HepG2 (cell line): ENCODE data around the gene SELENOW. TPM values are rescaled to one million over a fixed set of nuclear protein-coding genes. Genes with fewer than 3 reads are reported as not detected.

Source experiments
- ATAC-seq: fragments of 200-7000 bp; cut with Tn5 transposase; 3 replicates; pipeline ENCODE4 v1.9.1; 2020; ENCODE audit warnings: mild to moderate bottlenecking, moderate library complexity
- BruUV-seq: library from RNA; stranded (reverse); fragments of 400-500 nt; replicated peaks from 2 replicates; lab custom pipeline; 2021; lab: Mats Ljungman, UMichigan
- CTCF ChIA-PET: fragments of 300-600 bp; formaldehyde crosslinking; extraction: SDS; loops from one replicate; lab custom pipeline; 2021; ENCODE audit warnings: low total read pairs, inconsistent platforms, low intra/inter-chr PET ratio; lab: Yijun Ruan, JAX
- POLR2A ChIA-PET: fragments of 350-600 bp; sonication (Branson Sonifier 250); formaldehyde crosslinking; loops from one replicate; lab custom pipeline; 2020; ENCODE audit warnings: antibody characterized with exemption, inconsistent platforms; lab: Yijun Ruan, JAX
- DNase-seq: peaks from one replicate; pipeline ENCODE4 v3.0.0-alpha.2; 2015; ENCODE audit warnings: low spot score
- FAIRE-seq: peaks from 3 replicates; lab custom pipeline; 2011; peaks lifted over from hg19 to GRCh38; lab: Jason Lieb, UNC
- H2AFZ ChIP-seq: one replicate; pipeline ENCODE4 v1.6.1; 2011; ENCODE audit warnings: low read length, inconsistent platforms
- H3K27ac ChIP-seq: fragments of 300-600 bp; 3 replicates; pipeline ENCODE4 v1.8.0; 2011; ENCODE audit warnings: mixed run types, mild to moderate bottlenecking, mixed read lengths, low read length, inconsistent platforms; ENCODE audit not compliant: insufficient read depth; ENCODE audit errors: extremely low read length
- H3K27me3 ChIP-seq, 2 experiments: fragments of 200-600 bp in 1 of 2; 2 replicates in 1 of 2; 3 replicates in 1 of 2; pipeline versions ENCODE4 v1.6.0 to v1.8.0; 2011; ENCODE audit warnings: low read length in 2 of 2, mild to moderate bottlenecking in 2 of 2, moderate library complexity in 2 of 2, inconsistent platforms in 1 of 2; ENCODE audit not compliant: insufficient read depth in 2 of 2, control insufficient read depth in 1 of 2
- H3K36me3 ChIP-seq, 2 experiments: fragments of 200-600 bp in 1 of 2; replicated peaks in 1 of 2; 2 replicates in 1 of 2; 3 replicates in 1 of 2; pipeline versions ENCODE4 v1.5.1 to v1.8.0; 2011; ENCODE audit warnings: low read length in 2 of 2, inconsistent platforms in 1 of 2; ENCODE audit not compliant: insufficient read depth in 2 of 2, control insufficient read depth in 1 of 2
- H3K4me1 ChIP-seq: 2 replicates; pipeline ENCODE4 v1.5.1; 2012; ENCODE audit warnings: low read length, inconsistent platforms; ENCODE audit not compliant: insufficient read depth
- H3K4me2 ChIP-seq: 2 replicates; pipeline ENCODE4 v1.6.0; 2011; ENCODE audit warnings: low read depth, low read length, inconsistent platforms
- H3K4me3 ChIP-seq, 3 experiments: fragments of 200-600 bp in 1 of 3; sonication (generic), shearing (Covaris generic) in 1 of 3; replicated peaks in 1 of 3; 2 replicates each; pipeline ENCODE4 v1.5.1; 2011 to 2016; ENCODE audit warnings: low read length in 3 of 3, inconsistent platforms in 2 of 3, low read depth in 2 of 3, mild to moderate bottlenecking in 2 of 3, control low read depth in 1 of 3, mixed read lengths in 1 of 3; ENCODE audit not compliant: insufficient read depth in 1 of 3
- H3K79me2 ChIP-seq: one replicate; pipeline ENCODE4 v1.6.1; 2011; ENCODE audit warnings: low read length, inconsistent platforms; ENCODE audit not compliant: insufficient read depth
- H3K9ac ChIP-seq: 2 replicates; pipeline ENCODE4 v1.6.0; 2011; ENCODE audit warnings: mild to moderate bottlenecking, low read depth, low read length, inconsistent platforms; ENCODE audit not compliant: insufficient read depth
- H3K9me3 ChIP-seq: 2 replicates; pipeline ENCODE4 v1.5.1; 2012; ENCODE audit warnings: mild to moderate bottlenecking, low read length
- H4K20me1 ChIP-seq: 2 replicates; pipeline ENCODE4 v1.6.0; 2011; ENCODE audit warnings: inconsistent platforms, mild to moderate bottlenecking, low read length, moderate library complexity; ENCODE audit not compliant: insufficient read depth
- HOXA9 ChIP-seq: sonication (generic); formaldehyde crosslinking; IDR thresholded peaks from 2 replicates; pipeline ENCODE4 v1.8.1; 2022; ENCODE audit warnings: missing genetic modification reagents, mild to moderate bottlenecking, moderate library complexity, borderline replicate concordance
- KLF13 ChIP-seq: sonication (generic); formaldehyde crosslinking; IDR thresholded peaks from 2 replicates; pipeline ENCODE4 v1.4.0; 2020; ENCODE audit warnings: mild to moderate bottlenecking, missing genetic modification reagents
- NFKB2 ChIP-seq: sonication (generic); formaldehyde crosslinking; IDR thresholded peaks from 2 replicates; pipeline ENCODE4 v1.4.0; 2020; ENCODE audit warnings: missing genetic modification reagents, borderline replicate concordance
- SMC3 ChIP-seq: IDR thresholded peaks from 2 replicates; pipeline ENCODE4 v1.6.1; 2011; ENCODE audit warnings: low read length, improper control_type of control experiment
- TMF1 ChIP-seq: sonication (generic); formaldehyde crosslinking; IDR thresholded peaks from 2 replicates; pipeline ENCODE4 v1.8.1; 2022; ENCODE audit warnings: low read depth, missing genetic modification reagents
- ZNF431 ChIP-seq: sonication (generic); formaldehyde crosslinking; IDR thresholded peaks from 2 replicates; pipeline ENCODE4 v1.9.0; 2022; ENCODE audit warnings: missing genetic modification reagents, low read depth, mild to moderate bottlenecking, borderline replicate concordance
- WGBS: methylation state at CpG from one replicate; pipeline ENCODE4 v1.1.6; 2017; ENCODE audit warnings: low lambda C conversion rate; 5-methylcytosine and 5-hydroxymethylcytosine counted together
- in situ Hi-C: cut with HindIII; loops from 2 replicates; pipeline ENCODE4 v1.10.0; 2017; ENCODE audit warnings: low pct_unique_long_range_greater_than_20kb; ENCODE audit not compliant: extremely low pct_ligation_motif_present
- intact Hi-C: fragments of 100-400 bp; cut with micrococcal nuclease; formaldehyde crosslinking; loops from one replicate; pipeline ENCODE4 v1.10.0; 2022; ENCODE audit not compliant: unreplicated experiment
- polyA plus RNA-seq, 8 experiments: library from polyadenylated mRNA; depleted of rRNA in 3 of 8; stranded (reverse) in 7 of 8; unstranded in 1 of 8; fragments of >200 nt; fragmentation: Illumina TruSeq in 4 of 8; extraction: Trizol in 4 of 8; gene quantifications; 2 replicates each; pipeline versions ENCODE4 v1.2.1 to v1.2.3, GENCODE V29; 2011 to 2016; ENCODE audit warnings: low read depth in 4 of 8, missing spikeins in 1 of 8, mixed read lengths in 1 of 8; ENCODE audit not compliant: insufficient read depth in 1 of 8
- total RNA-seq, 5 experiments: library from RNA; depleted of rRNA; stranded (reverse); fragments of >200 nt; fragmentation: Illumina TruSeq; extraction: Trizol; gene quantifications; 2 replicates each; pipeline ENCODE4 v1.2.3, GENCODE V29; 2016; ENCODE audit warnings: low read depth in 1 of 5
- TF ChIP-seq, protein P1 (sequence below): sonication (generic); formaldehyde crosslinking; IDR thresholded peaks from 2 replicates; pipeline ENCODE4 v1.8.0; 2022; ENCODE audit warnings: missing genetic modification reagents, mild to moderate bottlenecking, moderate library complexity, borderline replicate concordance
- TF ChIP-seq, protein P2 (sequence below): IDR thresholded peaks from 2 replicates; pipeline ENCODE4 v1.6.1; 2016; ENCODE audit warnings: low read depth, control low read depth
- TF ChIP-seq, protein P3 (sequence below): sonication (generic); formaldehyde crosslinking; IDR thresholded peaks from 2 replicates; pipeline ENCODE4 v1.4.0; 2020; ENCODE audit warnings: missing genetic modification reagents

The SELENOW gene
- total and polyA plus RNA-seq, 2 of the 13 experiments (the other 11 are each of a cell fraction or from before 2014, with no cell fraction given) = 50.3 to 64.7 TPM

DNA sequence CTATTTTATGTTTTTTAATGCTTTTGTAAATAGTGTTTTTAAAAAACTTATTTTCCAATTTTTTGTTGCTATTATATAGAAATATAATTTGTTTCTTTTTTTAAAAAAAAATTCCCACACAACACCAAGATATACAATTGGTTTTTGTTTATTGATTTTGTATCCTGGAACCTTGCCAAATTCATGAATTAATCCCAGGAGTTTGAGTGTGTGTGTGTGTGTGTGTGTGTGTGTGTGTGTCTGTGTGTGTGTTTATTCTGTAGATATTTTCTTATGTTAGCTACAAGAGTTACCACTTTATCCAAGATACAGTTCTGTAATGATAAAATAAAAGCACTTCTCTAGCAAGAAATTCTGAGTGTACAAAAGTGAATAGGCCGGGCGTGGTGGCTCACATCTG is 18.3 kb downstream of the SELENOW start:
- in situ Hi-C loops = no loop called here
- POLR2A ChIA-PET = no interaction called here
- H3K9me3 ChIP-seq = no peaks in the 10 kb centered on the region
- TF ChIP-seq, protein P1, sequence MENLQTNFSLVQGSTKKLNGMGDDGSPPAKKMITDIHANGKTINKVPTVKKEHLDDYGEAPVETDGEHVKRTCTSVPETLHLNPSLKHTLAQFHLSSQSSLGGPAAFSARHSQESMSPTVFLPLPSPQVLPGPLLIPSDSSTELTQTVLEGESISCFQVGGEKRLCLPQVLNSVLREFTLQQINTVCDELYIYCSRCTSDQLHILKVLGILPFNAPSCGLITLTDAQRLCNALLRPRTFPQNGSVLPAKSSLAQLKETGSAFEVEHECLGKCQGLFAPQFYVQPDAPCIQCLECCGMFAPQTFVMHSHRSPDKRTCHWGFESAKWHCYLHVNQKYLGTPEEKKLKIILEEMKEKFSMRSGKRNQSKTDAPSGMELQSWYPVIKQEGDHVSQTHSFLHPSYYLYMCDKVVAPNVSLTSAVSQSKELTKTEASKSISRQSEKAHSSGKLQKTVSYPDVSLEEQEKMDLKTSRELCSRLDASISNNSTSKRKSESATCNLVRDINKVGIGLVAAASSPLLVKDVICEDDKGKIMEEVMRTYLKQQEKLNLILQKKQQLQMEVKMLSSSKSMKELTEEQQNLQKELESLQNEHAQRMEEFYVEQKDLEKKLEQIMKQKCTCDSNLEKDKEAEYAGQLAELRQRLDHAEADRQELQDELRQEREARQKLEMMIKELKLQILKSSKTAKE (CRISPR knock-in tag) = no peak
- TF ChIP-seq NFKB2 = no peak
- no peak for TF ChIP-seq ZNF431
- no peak for TF ChIP-seq HOXA9 (CRISPR knock-in tag)
- no peak for TF ChIP-seq KLF13 (CRISPR knock-in tag)
- TF ChIP-seq SMC3 = no peak
- TF ChIP-seq, protein P2, sequence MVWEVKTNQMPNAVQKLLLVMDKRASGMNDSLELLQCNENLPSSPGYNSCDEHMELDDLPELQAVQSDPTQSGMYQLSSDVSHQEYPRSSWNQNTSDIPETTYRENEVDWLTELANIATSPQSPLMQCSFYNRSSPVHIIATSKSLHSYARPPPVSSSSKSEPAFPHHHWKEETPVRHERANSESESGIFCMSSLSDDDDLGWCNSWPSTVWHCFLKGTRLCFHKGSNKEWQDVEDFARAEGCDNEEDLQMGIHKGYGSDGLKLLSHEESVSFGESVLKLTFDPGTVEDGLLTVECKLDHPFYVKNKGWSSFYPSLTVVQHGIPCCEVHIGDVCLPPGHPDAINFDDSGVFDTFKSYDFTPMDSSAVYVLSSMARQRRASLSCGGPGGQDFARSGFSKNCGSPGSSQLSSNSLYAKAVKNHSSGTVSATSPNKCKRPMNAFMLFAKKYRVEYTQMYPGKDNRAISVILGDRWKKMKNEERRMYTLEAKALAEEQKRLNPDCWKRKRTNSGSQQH (CRISPR knock-in tag) = no peak
- TF ChIP-seq, protein P3, sequence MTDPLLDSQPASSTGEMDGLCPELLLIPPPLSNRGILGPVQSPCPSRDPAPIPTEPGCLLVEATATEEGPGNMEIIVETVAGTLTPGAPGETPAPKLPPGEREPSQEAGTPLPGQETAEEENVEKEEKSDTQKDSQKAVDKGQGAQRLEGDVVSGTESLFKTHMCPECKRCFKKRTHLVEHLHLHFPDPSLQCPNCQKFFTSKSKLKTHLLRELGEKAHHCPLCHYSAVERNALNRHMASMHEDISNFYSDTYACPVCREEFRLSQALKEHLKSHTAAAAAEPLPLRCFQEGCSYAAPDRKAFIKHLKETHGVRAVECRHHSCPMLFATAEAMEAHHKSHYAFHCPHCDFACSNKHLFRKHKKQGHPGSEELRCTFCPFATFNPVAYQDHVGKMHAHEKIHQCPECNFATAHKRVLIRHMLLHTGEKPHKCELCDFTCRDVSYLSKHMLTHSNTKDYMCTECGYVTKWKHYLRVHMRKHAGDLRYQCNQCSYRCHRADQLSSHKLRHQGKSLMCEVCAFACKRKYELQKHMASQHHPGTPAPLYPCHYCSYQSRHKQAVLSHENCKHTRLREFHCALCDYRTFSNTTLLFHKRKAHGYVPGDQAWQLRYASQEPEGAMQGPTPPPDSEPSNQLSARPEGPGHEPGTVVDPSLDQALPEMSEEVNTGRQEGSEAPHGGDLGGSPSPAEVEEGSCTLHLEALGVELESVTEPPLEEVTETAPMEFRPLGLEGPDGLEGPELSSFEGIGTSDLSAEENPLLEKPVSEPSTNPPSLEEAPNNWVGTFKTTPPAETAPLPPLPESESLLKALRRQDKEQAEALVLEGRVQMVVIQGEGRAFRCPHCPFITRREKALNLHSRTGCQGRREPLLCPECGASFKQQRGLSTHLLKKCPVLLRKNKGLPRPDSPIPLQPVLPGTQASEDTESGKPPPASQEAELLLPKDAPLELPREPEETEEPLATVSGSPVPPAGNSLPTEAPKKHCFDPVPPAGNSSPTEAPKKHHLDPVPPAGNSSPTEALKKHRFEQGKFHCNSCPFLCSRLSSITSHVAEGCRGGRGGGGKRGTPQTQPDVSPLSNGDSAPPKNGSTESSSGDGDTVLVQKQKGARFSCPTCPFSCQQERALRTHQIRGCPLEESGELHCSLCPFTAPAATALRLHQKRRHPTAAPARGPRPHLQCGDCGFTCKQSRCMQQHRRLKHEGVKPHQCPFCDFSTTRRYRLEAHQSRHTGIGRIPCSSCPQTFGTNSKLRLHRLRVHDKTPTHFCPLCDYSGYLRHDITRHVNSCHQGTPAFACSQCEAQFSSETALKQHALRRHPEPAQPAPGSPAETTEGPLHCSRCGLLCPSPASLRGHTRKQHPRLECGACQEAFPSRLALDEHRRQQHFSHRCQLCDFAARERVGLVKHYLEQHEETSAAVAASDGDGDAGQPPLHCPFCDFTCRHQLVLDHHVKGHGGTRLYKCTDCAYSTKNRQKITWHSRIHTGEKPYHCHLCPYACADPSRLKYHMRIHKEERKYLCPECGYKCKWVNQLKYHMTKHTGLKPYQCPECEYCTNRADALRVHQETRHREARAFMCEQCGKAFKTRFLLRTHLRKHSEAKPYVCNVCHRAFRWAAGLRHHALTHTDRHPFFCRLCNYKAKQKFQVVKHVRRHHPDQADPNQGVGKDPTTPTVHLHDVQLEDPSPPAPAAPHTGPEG (CRISPR knock-in tag) = no peak
- TF ChIP-seq TMF1 (CRISPR knock-in tag) = no peak
- TF ChIP-seq, all 625 proteins: peak for 0
- ATAC-seq = no peak
- FAIRE-seq = no peak
- intact Hi-C loops = no loop called here
- Histone ChIP-seq H3K27me3 (peaks cover 0 to 13% of the 10 kb centered on the region in 2 experiments; a peak in 2 of 5 replicates), H3K4me1 (no peaks in the 10 kb centered on the region), H4K20me1 (no peaks in the 10 kb centered on the region), H3K4me3 (no peak overlapping the region), H3K36me3 (no peaks in the 10 kb centered on the region), H3K27ac (no peak overlapping the region), H3K9ac (no peak overlapping the region), H2AFZ (no peak overlapping the region), H3K79me2 (no peaks in the 10 kb centered on the region), H3K4me2 (no peak overlapping the region)
- no TSS peak for BruUV-seq
- 33% methylated on average over 2 of the region's 2 CpGs for WGBS
- DNase-seq = no peak
- CTCF ChIA-PET = no interaction called here
